Right cardiac atrium (tissue), 5 donors: ENCODE data around the gene ALDH5A1. TPM values are rescaled to one million over a fixed set of nuclear protein-coding genes. Genes with fewer than 3 reads are reported as not detected.

ENCODE experiments used
- ATAC-seq, 2 donors: fragments of 200-7000 bp; cut with Tn5 transposase; one replicate each; pipeline versions ENCODE4 v1.8.0 to v1.9.1; 2020; ENCODE audit warnings: moderate library complexity in 2 of 2, mild to moderate bottlenecking in 1 of 2
- DNase-seq, 3 donors: peaks; one replicate each; pipeline ENCODE4 v3.0.0-alpha.2; 2020
- H3K27ac ChIP-seq: one replicate; pipeline ENCODE4 v1.5.1; 2013; ENCODE audit warnings: mild to moderate bottlenecking, low read length, control low read depth, moderate library complexity
- H3K27me3 ChIP-seq: one replicate; pipeline ENCODE4 v1.6.1; 2013; ENCODE audit not compliant: control insufficient read depth, insufficient read depth
- H3K4me1 ChIP-seq: one replicate; pipeline ENCODE4 v1.6.1; 2013; ENCODE audit warnings: low read length; ENCODE audit not compliant: control insufficient read depth, insufficient read depth
- H3K4me3 ChIP-seq: one replicate; pipeline ENCODE4 v1.5.1; 2013; ENCODE audit warnings: low read length, control low read depth
- H3K9me3 ChIP-seq: one replicate; pipeline ENCODE4 v1.6.1; 2013; ENCODE audit warnings: low read length; ENCODE audit not compliant: control insufficient read depth
- WGBS: extraction: QIAGEN DNeasy Blood & Tissue Kit; methylation state at CpG from one replicate; pipeline ENCODE4 v1.1.7; 2013; 5-methylcytosine and 5-hydroxymethylcytosine counted together
- intact Hi-C, 4 donors: fragments of 100-400 bp; cut with DNase I; formaldehyde crosslinking; loops; one replicate each; pipeline versions ENCODE4 v1.11.0 to v1.14.0; 2022 to 2023
- polyA plus RNA-seq: library from polyadenylated mRNA; stranded (reverse); fragments of 200-250 nt; gene quantifications from one replicate; pipeline ENCODE4 v1.2.3, GENCODE V29; 2013
- total RNA-seq, 4 donors: library from RNA; stranded (reverse); fragmentation: NEBNext Ultra II Directional; extraction: Animal tissue kit (Norgen Biotek cat#: 25700); gene quantifications; one replicate each; pipeline ENCODE4 v1.2.1, GENCODE V29; 2021
- donor health status: healthy with polysubstance abuse.
- donor health status: DM: no; HTN: yes; CAD: no.
- donor health status: DM: no; HTN: no; CAD: no.
- donor health status: DM: no; HTN: yes; CAD: no; lungs with severe emphysema.
- donor health status: DM: yes; HTN: yes; CAD: no.

Gene ALDH5A1
- total and polyA plus RNA-seq, 5 donors: 7.7 to 16.5 (median 13.7) TPM

DNA sequence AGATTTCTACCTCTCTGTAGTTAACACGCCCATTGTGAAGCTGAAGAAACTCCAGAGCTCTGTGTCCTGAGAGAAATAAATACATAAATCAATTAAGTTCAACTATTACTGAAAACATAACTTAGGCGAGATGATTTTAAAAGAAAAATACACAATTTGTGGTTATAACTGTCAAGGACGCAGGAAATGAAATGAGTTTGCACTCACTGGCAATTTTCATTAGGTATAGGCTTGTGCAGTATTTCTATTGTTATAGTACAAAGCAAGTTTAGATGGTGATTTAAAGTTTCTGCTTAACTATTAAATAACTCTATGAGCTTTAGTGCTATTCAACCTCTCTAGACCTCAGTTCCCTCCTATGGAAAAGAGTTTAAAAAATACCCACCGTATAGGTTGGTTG lies 8.7 kb upstream of the ALDH5A1 start:
- intact Hi-C loops: no loop called here
- Histone ChIP-seq H3K27me3 (no peaks in the 10 kb centered on the region), H3K9me3 (no peaks in the 10 kb centered on the region), H3K4me1 (no peaks in the 10 kb centered on the region), H3K27ac (no peak overlapping the region), H3K4me3 (no peak overlapping the region)
- 89% methylated on average over 4 of the region's 4 CpGs for WGBS
- ATAC-seq (no peak), DNase-seq (no peak)

DNA sequence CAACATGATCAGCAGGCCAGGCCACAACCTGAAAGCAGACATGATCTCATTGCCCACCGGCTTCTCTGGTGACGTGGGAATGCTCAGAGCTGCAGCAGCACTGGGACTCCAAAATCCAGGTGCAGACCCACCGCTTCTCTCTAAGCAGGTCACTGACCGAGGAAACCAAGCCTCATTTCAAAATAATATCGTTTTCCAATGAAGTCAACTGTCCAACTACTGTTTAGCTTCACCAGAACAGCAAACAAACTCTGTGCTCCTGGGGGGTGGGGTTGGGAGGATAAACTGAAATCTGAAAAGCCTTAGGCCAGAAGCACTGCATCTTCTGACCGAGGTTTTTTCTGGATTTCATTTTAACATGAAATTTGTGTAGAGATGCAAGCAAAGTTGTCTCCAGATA lies 5.3 kb upstream of the ALDH5A1 start, which contains the start of gene GPLD1:
Gene GPLD1 (minus strand): TSS at position 109 of the 400 bp plus-strand sequence. CDS start 67 bp downstream, at position 42.
- intact Hi-C loops: no loop called here
- ATAC-seq: no peak
- no peak within 1 kb of the TSS for H3K4me3 ChIP-seq
- no peaks in the 10 kb centered on the region for H3K9me3 ChIP-seq
- H3K4me1 ChIP-seq: no peaks in the 10 kb centered on the region
- 94% methylated on average over 6 of the region's 6 CpGs for WGBS
- no peak within 1 kb of the TSS for H3K27ac ChIP-seq
- DNase-seq: no peak
- no peaks in the 10 kb centered on the region for H3K27me3 ChIP-seq

DNA sequence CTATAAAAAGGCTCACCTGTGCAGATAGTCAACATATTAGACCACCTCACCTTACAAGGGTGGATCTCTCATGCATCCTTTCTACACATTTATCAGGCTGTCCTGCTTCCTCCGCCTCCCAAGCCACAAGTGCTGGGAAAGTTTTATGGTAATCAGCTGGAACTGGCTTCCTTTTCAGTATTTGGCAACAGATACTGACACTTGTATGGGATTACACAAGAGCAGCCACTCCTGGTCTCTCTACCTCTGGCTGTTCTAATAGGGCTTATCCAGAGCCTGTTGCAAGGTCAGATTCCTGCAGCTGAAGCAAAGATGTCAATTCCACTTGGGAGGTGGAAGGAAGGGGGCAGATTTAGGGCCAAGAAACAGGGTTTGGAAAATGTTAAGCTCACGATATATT lies 4.9 kb upstream of the ALDH5A1 start:
- 66% methylated on average over 2 of the region's 2 CpGs for WGBS
- no peaks in the 10 kb centered on the region for H3K4me1 ChIP-seq
- intact Hi-C loops: no loop called here
- no peaks in the 10 kb centered on the region for H3K27me3 ChIP-seq
- no peaks in the 10 kb centered on the region for H3K9me3 ChIP-seq
- DNase-seq: no peak
- H3K4me3 ChIP-seq: no peak overlapping the region
- peak; percentile 63 to 79 for ATAC-seq
- H3K27ac ChIP-seq: no peak overlapping the region

DNA sequence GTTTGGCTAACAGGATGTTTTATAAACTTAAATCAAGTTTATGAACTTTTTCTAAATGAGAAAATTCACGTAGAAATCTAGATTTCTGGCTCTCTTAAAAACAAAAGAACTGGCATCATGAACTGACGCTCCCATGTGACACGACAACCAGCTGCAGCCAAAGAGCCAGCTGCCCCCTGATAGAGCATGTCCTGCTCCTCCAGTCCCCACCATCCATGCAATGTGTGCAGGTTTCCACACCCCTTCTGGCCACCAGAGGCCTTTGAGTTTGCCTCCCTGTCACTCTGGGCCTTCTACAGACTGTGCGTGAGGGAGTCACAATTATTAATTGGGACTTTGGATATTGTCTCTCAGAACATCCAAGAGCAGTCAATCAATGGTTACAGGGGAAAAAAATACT lies 3.8 kb upstream of the ALDH5A1 start:
- Histone ChIP-seq H3K27me3 (no peaks in the 10 kb centered on the region), H3K4me3 (no peak overlapping the region), H3K4me1 (no peaks in the 10 kb centered on the region), H3K27ac (no peak overlapping the region), H3K9me3 (no peaks in the 10 kb centered on the region)
- intact Hi-C loops: no loop called here
- WGBS: 93% methylated on average over 4 of the region's 4 CpGs
- ATAC-seq (no peak), DNase-seq (no peak)

DNA sequence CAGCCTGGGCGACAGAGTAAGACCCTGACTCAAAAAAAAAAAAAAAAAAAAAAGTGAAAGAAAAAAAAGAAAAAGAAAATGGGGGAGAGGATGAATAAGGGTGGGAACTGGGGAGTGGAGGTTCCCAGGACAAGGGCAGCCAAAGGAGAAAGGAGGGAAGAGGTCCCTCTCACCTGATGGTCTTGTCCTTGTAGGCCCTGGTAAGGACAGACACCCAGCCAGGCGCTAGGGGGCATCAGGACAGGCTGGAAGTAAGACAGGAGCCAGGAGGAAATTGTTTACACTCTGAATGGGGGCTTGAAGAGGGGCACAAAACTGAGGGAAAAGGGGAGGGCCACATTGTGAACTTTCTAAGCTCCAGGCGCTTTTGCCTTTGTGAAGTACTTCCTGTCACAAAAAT lies 2.3 kb upstream of the ALDH5A1 start:
- no peak for ATAC-seq
- intact Hi-C loops: no loop called here
- Histone ChIP-seq H3K4me3 (no peak overlapping the region), H3K9me3 (no peaks in the 10 kb centered on the region), H3K27me3 (no peaks in the 10 kb centered on the region), H3K27ac (no peak overlapping the region), H3K4me1 (no peaks in the 10 kb centered on the region)
- 75% methylated on average over 3 of the region's 3 CpGs for WGBS
- DNase-seq: peak in 2 of 3 donors; percentile 18 to 56

DNA sequence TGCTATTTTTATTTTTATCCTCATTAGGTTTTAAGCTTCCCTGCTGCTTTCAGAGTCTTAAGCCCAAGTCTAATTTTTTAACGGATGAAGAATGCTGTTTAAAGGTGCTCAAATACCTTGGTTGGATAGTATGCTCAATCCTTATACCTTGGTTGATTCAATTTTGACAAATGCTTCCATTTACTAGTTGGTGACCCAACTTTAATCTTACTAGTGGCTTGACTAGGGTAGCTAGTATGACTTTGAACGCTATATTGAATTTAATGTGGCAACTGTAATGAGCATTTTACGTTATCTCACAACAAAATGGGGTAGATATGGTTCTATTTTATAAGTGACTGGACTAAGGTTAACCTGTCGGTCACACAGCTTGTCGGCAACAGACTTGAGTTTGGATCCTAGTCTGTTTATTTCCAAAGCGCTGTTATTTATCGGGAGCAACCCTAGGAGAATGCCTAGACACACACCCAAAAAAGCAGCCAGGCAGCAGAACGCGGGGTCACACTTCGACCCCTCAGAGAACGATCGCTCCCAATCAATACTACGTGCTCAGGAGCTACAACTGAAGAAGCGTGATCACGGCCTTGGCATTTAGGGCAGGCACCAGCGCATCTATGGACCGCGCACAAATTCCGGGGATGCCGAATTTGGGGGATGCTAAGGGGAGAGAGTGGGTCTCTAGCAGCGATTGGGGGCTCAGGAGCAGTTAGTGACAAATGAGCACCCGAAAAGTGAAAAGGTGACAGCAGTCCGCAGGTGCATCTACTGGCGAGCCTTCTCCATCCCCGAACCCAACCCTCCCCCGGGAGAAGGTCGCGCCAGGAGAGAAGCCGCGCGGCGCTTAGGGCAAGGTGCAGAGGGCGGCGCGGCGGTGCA lies 586 bp upstream of the ALDH5A1 start:
- intact Hi-C loops: no loop called here
- WGBS: 17% methylated on average over 36 of the region's 36 CpGs

DNA sequence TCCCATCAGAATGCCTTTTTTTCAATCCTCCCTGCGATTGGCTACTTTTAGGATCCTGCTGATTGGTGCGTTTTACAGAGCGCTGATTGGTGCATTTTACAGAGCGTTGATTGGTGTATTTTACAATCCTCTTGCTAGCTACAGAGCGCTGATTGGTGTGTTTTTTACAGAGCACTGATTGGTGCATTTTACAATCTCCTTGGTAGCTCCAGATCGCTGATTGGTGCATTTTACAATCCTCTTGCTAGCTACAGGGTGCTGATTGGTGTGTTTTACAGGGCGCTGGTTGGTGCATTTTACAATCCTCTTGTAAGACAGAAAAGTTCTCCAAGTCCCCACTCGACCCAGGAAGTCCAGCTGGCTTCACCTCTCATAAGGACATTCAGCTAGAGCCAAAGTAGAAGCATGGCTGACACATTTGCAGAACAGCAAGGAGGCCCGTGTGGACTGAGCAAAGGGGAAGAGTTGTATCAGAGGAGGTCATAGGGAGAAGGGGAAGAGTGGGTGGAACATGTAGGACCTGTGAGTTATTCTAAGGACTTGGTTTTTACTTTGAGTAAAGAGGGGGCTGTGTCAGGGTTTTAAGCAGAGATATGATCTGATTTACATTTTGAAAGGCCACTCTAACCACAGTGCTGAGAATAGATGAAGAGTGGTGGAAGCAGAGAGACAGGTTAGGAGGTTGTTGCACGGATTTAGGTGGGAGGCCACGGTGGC lies 2.6 kb downstream of the ALDH5A1 start:
- Histone ChIP-seq H3K27ac (no peak overlapping the region), H3K27me3 (no peaks in the 10 kb centered on the region), H3K4me1 (no peaks in the 10 kb centered on the region), H3K4me3 (no peak overlapping the region), H3K9me3 (no peaks in the 10 kb centered on the region)
- 89% methylated on average over 11 of the region's 11 CpGs for WGBS
- no peak for DNase-seq
- intact Hi-C loops: no loop called here
- no peak for ATAC-seq

More for the DNA sequence above, 586 bp upstream of the ALDH5A1 start:
- H3K4me3 ChIP-seq: peak overlapping the region; percentile 62
- no peaks in the 10 kb centered on the region for H3K4me1 ChIP-seq
- no peak overlapping the region for H3K27ac ChIP-seq
- H3K27me3 ChIP-seq: no peaks in the 10 kb centered on the region
- no peaks in the 10 kb centered on the region for H3K9me3 ChIP-seq
- DNase-seq (peak in 1 of 3 donors; percentile 40), ATAC-seq (no peak)

DNA sequence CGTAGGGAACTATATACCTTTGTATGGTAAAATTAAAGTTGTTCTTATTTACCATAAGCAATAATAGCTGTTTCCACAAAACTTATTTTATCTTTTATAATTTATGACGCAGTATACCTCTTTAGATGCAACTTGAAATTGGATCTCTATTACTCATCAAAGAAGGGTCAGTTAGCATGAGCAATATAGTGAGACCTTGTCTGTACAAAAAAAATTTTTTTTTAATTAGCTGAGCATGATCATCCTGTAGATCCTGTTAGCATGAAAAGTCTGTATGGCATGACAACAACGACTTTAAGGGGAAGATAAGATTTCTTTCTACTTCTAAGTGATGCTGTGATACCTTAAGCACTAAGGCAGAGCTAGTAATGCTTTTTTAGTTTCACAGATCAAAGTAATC lies 5.9 kb downstream of the ALDH5A1 start:
- no peak for DNase-seq
- Histone ChIP-seq H3K9me3 (no peaks in the 10 kb centered on the region), H3K27ac (no peak overlapping the region), H3K27me3 (no peaks in the 10 kb centered on the region), H3K4me1 (no peaks in the 10 kb centered on the region), H3K4me3 (no peak overlapping the region)
- WGBS: 85% methylated on average over 3 of the region's 3 CpGs
- intact Hi-C loops: no loop called here
- ATAC-seq: no peak

DNA sequence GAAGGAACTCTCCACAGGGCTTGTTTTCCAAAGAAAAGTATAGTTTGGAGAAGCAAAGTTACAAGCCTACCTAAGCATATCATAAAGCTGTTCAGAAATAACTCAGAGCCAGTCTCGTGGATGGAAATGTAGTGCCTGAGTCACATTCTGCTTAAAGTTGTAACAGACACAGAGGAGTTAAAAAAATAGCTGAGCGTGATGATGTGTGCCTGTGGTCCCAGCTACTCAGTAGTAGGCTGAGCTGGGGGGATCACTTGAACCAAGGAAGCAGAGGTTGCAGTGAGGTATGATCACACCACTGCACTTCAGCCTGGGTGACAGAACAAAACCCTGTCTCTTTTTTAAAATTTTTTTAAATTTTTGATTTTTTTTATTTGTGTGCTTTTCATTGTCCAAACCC lies 6.6 kb downstream of the ALDH5A1 start:
- no peaks in the 10 kb centered on the region for H3K27me3 ChIP-seq

DNA sequence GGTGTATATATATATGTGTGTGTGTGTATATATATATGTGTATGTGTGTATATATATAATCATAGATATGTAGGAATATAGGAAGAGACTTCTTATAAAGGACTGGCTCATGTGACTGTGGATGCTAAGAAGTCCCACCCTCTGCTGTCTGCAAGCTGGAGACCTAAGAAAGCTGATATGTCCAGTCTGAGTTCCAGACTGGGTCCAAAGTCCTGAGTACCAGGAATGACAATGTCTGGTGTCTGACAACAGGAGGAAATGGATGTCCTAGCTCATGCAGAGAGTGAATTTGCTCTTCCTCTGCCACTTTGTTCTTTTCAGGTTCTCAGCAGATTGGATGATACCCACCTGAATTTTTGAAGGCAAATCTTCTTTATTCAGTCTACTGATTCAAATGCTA lies 7.1 kb downstream of the ALDH5A1 start:
- no peaks in the 10 kb centered on the region for H3K27me3 ChIP-seq
- intact Hi-C loops: no loop called here
- DNase-seq (no peak), ATAC-seq (no peak)
- no peak overlapping the region for H3K4me3 ChIP-seq
- H3K27ac ChIP-seq: no peak overlapping the region
- no peaks in the 10 kb centered on the region for H3K9me3 ChIP-seq
- H3K4me1 ChIP-seq: no peaks in the 10 kb centered on the region

More for the DNA sequence above, 6.6 kb downstream of the ALDH5A1 start:
- H3K4me1 ChIP-seq: no peaks in the 10 kb centered on the region
- intact Hi-C loops: no loop called here
- H3K4me3 ChIP-seq: no peak overlapping the region
- WGBS: 72% methylated on average over 2 of the region's 2 CpGs
- H3K27ac ChIP-seq: no peak overlapping the region
- DNase-seq (no peak), ATAC-seq (no peak)
- no peaks in the 10 kb centered on the region for H3K9me3 ChIP-seq

DNA sequence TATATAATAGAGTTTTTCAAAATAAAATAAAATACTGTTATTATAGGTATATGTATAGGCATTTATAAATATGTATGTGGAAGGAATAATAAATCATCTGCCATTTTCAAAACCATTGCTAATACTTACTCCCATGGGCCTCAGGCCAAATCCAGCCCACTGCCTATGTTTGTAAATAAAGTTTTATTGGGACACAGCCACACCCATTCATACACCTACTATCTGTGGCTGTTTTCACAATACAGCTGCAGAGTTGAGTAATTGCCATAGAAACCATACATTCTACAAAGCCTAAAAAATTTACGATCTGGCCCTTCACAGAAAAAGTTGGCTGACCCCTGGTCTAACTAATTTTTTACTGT lies 9.5 kb downstream of the ALDH5A1 start:
- H3K4me1 ChIP-seq: no peaks in the 10 kb centered on the region
- no peak for DNase-seq
- no peak for ATAC-seq
- H3K27me3 ChIP-seq: no peaks in the 10 kb centered on the region
- H3K9me3 ChIP-seq: no peaks in the 10 kb centered on the region
- 90% methylated on average over 1 of the region's 1 CpG for WGBS
- H3K4me3 ChIP-seq: no peak overlapping the region
- no peak overlapping the region for H3K27ac ChIP-seq
- intact Hi-C loops: no loop called here
